Natural killer cell (primary cell): ENCODE data around the gene PIGV. TPM values are rescaled to one million over a fixed set of nuclear protein-coding genes. Genes with fewer than 3 reads are reported as not detected.
A peak's percentile ranks its signal among the peaks of the same experiment; 100 is the strongest.

Experiments
- ATAC-seq, 3 donors: fragments of 150-1000 bp in 2 of 3; fragments of 200-7000 bp in 1 of 3; cut with Tn5 transposase; 1 replicate in 1 of 3; 2 replicates in 2 of 3; pipeline ENCODE4 v1.10.0; 2021; ENCODE audit warnings: mild to moderate bottlenecking in 2 of 3, moderate library complexity in 2 of 3
- DNase-seq, 2 donors: peaks; one replicate each; pipeline versions ENCODE4 v3.0.0 to v3.0.0-alpha.2; 2013 to 2021; ENCODE audit warnings: mixed read lengths in 1 of 2
- H3K27ac ChIP-seq: one replicate; pipeline ENCODE4 v1.5.1; 2013; ENCODE audit warnings: mild to moderate bottlenecking, low read length
- H3K27me3 ChIP-seq: one replicate; pipeline ENCODE4 v1.6.1; 2013; ENCODE audit warnings: low read length; ENCODE audit not compliant: control insufficient read depth, insufficient read depth
- H3K36me3 ChIP-seq: one replicate; pipeline ENCODE4 v1.6.1; 2013; ENCODE audit warnings: low read length; ENCODE audit not compliant: control insufficient read depth, insufficient read depth
- H3K4me1 ChIP-seq: one replicate; pipeline ENCODE4 v1.6.1; 2013; ENCODE audit warnings: low read length; ENCODE audit not compliant: control insufficient read depth, insufficient read depth
- H3K4me3 ChIP-seq: one replicate; pipeline ENCODE4 v1.5.1; 2013; ENCODE audit warnings: low read length
- H3K9me3 ChIP-seq: one replicate; pipeline ENCODE4 v1.6.1; 2013; ENCODE audit warnings: low read length; ENCODE audit not compliant: control insufficient read depth, insufficient read depth
- H3K27ac Mint-ChIP-seq, 2 donors: one replicate each; pipeline ENCODE4 v1.8.0; 2022; ENCODE audit warnings: mild to moderate bottlenecking in 2 of 2, mixed read lengths in 2 of 2, moderate library complexity in 1 of 2
- H3K27me3 Mint-ChIP-seq, 2 donors: one replicate each; pipeline ENCODE4 v1.8.0; 2022; ENCODE audit warnings: low read depth in 2 of 2, mixed read lengths in 2 of 2
- H3K36me3 Mint-ChIP-seq: one replicate; pipeline ENCODE4 v1.8.0; 2022; ENCODE audit warnings: mixed read lengths
- H3K4me1 Mint-ChIP-seq, 2 donors: one replicate each; pipeline ENCODE4 v1.8.0; 2022; ENCODE audit warnings: mixed read lengths in 2 of 2
- H3K4me3 Mint-ChIP-seq: one replicate; pipeline ENCODE4 v1.8.0; 2022; ENCODE audit warnings: mild to moderate bottlenecking, moderate library complexity, mixed read lengths
- H3K9me3 Mint-ChIP-seq, 2 donors: one replicate each; pipeline ENCODE4 v1.8.0; 2022; ENCODE audit warnings: mixed read lengths in 2 of 2
- WGBS: methylation state at CpG from one replicate; pipeline ENCODE4 v1.1.7; 2013; ENCODE audit warnings: missing lambda C conversion rate; ENCODE audit not compliant: insufficient coverage; 5-methylcytosine and 5-hydroxymethylcytosine counted together
- intact Hi-C: fragments of 100-400 bp; cut with micrococcal nuclease; formaldehyde crosslinking; loops from one replicate; pipeline ENCODE4 v1.14.2; 2022
- total RNA-seq, 4 donors: library from RNA; stranded (reverse); fragments of 120-200 nt in 1 of 4; gene quantifications; one replicate each; pipeline versions ENCODE4 v1.2.3 to v1.2.4, GENCODE V29; 2013 to 2022
- TF ChIP-seq, protein P1 (sequence below): fragments of 200-600 bp; IDR thresholded peaks from one replicate; pipeline ENCODE4 v1.8.0; 2022; ENCODE audit warnings: antibody characterized with exemption

Gene PIGV
- total RNA-seq, 3 donors from 2014 or later (not counting 1 experiment from before 2014, with no cell fraction given) = 23.1 to 35.2 (median 30.3) TPM

DNA sequence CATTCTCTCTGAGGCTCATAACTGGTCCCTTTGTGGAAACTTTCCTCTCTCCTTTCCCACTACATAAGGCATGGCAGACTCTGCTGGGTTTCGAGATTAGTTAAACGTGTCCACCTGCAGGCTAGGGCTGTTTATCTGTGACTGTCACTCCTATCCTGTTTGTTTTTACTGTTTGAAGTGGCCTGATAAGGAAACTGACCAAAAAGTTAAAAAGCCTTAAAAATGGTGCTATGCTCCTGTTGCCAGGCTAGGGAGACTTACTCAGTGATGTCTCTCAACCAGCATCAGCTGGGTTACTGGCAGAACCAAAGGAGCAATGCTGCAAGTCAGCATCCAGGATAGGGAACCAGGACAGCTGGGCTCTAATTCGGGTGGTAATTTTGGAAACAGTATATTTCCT is 3.9 kb downstream of the PIGV start:
- Histone ChIP-seq H3K4me1 (peaks cover 36% of the 10 kb centered on the region), H3K27ac (no peak overlapping the region), H3K36me3 (peaks cover 17% of the 10 kb centered on the region), H3K4me3 (no peak overlapping the region), H3K27me3 (no peaks in the 10 kb centered on the region), H3K9me3 (no peaks in the 10 kb centered on the region)
- peak overlapping the region; percentile 23 to 100 for H3K27ac Mint-ChIP-seq
- peaks cover 49 to 53% of the 10 kb centered on the region in 2 donors for H3K4me1 Mint-ChIP-seq
- ATAC-seq (no peak), DNase-seq (no peak)
- TF ChIP-seq, protein P1, sequence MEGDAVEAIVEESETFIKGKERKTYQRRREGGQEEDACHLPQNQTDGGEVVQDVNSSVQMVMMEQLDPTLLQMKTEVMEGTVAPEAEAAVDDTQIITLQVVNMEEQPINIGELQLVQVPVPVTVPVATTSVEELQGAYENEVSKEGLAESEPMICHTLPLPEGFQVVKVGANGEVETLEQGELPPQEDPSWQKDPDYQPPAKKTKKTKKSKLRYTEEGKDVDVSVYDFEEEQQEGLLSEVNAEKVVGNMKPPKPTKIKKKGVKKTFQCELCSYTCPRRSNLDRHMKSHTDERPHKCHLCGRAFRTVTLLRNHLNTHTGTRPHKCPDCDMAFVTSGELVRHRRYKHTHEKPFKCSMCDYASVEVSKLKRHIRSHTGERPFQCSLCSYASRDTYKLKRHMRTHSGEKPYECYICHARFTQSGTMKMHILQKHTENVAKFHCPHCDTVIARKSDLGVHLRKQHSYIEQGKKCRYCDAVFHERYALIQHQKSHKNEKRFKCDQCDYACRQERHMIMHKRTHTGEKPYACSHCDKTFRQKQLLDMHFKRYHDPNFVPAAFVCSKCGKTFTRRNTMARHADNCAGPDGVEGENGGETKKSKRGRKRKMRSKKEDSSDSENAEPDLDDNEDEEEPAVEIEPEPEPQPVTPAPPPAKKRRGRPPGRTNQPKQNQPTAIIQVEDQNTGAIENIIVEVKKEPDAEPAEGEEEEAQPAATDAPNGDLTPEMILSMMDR = no peak
- H3K4me3 Mint-ChIP-seq = peak overlapping the region; percentile 53
- H3K9me3 Mint-ChIP-seq = no peaks in the 10 kb centered on the region
- intact Hi-C loops = no loop called here
- no peaks in the 10 kb centered on the region for H3K27me3 Mint-ChIP-seq
- 87% methylated on average over 2 of the region's 3 CpGs for WGBS
- peaks cover 23% of the 10 kb centered on the region for H3K36me3 Mint-ChIP-seq

DNA sequence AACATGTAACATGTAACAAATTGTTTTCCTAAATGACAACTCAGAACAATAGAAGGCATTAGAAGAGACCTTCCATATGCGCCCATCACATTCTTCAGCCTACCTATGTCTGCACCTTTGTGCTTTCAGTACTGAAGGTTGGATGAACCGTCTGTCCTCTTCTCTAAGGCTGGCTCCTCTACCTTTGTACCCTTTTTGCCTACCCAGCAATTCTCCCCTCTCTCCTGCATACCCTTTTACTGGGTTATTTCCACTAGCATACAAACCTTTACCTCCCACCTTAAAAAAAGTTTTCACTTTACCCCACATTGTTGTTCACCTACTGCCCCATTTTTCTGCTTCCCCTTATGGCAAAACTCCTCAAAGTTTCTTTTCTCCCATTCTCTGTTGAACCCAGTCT is 5.2 kb downstream of the PIGV start:
- H3K4me1 Mint-ChIP-seq = peaks cover 38 to 40% of the 10 kb centered on the region in 2 donors
- WGBS = 96% methylated on average over 2 of the region's 2 CpGs
- no peak overlapping the region for H3K4me3 ChIP-seq
- ATAC-seq (no peak), DNase-seq (no peak)
- TF ChIP-seq, protein P1 = no peak
- no peaks in the 10 kb centered on the region for H3K9me3 ChIP-seq
- no peaks in the 10 kb centered on the region for H3K27me3 Mint-ChIP-seq
- H3K9me3 Mint-ChIP-seq = no peaks in the 10 kb centered on the region
- no peak overlapping the region for H3K27ac Mint-ChIP-seq
- intact Hi-C loops = no loop called here
- no peak overlapping the region for H3K4me3 Mint-ChIP-seq
- peaks cover 26% of the 10 kb centered on the region for H3K4me1 ChIP-seq
- H3K27ac ChIP-seq = no peak overlapping the region
- peaks cover 22% of the 10 kb centered on the region for H3K36me3 ChIP-seq
- peaks cover 23% of the 10 kb centered on the region for H3K36me3 Mint-ChIP-seq
- no peaks in the 10 kb centered on the region for H3K27me3 ChIP-seq

DNA sequence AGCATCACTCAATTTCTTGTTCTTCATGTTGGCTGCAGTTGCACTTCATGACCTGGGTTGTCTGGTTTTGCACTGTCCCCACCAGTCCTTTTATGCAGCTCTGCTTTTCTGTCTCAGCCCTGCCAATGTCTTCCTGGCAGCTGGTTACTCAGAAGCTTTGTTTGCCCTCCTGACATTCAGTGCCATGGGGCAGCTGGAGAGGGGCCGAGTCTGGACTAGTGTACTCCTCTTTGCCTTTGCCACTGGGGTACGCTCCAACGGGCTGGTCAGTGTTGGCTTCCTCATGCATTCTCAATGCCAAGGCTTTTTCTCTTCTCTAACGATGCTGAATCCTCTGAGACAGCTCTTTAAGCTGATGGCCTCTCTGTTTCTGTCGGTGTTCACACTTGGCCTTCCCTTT is 6.6 kb downstream of the PIGV start:
- Mint-ChIP-seq H3K36me3 (peaks cover 23% of the 10 kb centered on the region), H3K9me3 (no peaks in the 10 kb centered on the region), H3K27me3 (no peaks in the 10 kb centered on the region), H3K27ac (no peak overlapping the region), H3K4me1 (peaks cover 30 to 32% of the 10 kb centered on the region in 2 donors), H3K4me3 (no peak overlapping the region)
- Histone ChIP-seq H3K36me3 (peaks cover 22% of the 10 kb centered on the region), H3K27ac (no peak overlapping the region), H3K4me1 (peaks cover 20% of the 10 kb centered on the region), H3K27me3 (no peaks in the 10 kb centered on the region), H3K4me3 (no peak overlapping the region), H3K9me3 (no peaks in the 10 kb centered on the region)
- DNase-seq (no peak), ATAC-seq (no peak)
- TF ChIP-seq, protein P1 = no peak
- intact Hi-C loops = no loop called here
- WGBS = 96% methylated on average over 5 of the region's 5 CpGs

DNA sequence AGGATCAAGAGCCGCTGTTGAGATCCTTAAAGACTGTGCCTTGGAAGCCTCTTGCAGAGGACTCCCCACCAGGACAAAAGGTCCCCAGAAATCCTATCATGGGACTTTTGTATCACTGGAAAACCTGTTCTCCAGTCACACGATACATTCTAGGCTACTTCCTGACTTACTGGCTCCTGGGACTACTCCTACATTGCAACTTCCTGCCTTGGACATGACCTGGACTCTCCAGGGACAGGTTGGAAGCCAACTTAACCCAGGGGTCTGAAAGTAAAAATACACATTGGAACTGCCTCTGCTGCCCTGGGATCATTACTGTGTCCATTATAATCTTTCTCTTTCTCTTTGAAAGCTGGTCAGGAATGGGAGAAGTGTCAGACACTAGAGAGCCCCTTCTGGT is 9.9 kb downstream of the PIGV start:
- TF ChIP-seq, protein P1 = no peak
- no peaks in the 10 kb centered on the region for H3K27me3 Mint-ChIP-seq
- Histone ChIP-seq H3K4me3 (no peak overlapping the region), H3K27ac (no peak overlapping the region), H3K36me3 (peaks cover 19% of the 10 kb centered on the region), H3K27me3 (no peaks in the 10 kb centered on the region), H3K4me1 (peaks cover 35% of the 10 kb centered on the region), H3K9me3 (no peaks in the 10 kb centered on the region)
- peaks cover 23% of the 10 kb centered on the region for H3K36me3 Mint-ChIP-seq
- DNase-seq (no peak), ATAC-seq (no peak)
- no peak overlapping the region for H3K4me3 Mint-ChIP-seq
- H3K4me1 Mint-ChIP-seq = peaks cover 35 to 45% of the 10 kb centered on the region in 2 donors
- no peaks in the 10 kb centered on the region for H3K9me3 Mint-ChIP-seq
- 91% methylated on average over 2 of the region's 2 CpGs for WGBS
- intact Hi-C loops = no loop called here
- H3K27ac Mint-ChIP-seq = peak overlapping the region; percentile 89 to 95
